Neural progenitor cell (in vitro differentiated cells): ENCODE measurements around the gene ME1.

Experiments
- EZH2 ChIP-seq: fragments of 200-600 bp; sonication (generic); IDR thresholded peaks from 2 replicates; pipeline ENCODE4 v1.6.1; 2017; ENCODE audit warnings: antibody characterized with exemption, mild to moderate bottlenecking, moderate library complexity
- TF ChIP-seq, protein P1 (sequence below): fragments of 200-600 bp; sonication (generic); IDR thresholded peaks from 2 replicates; pipeline ENCODE4 v1.5.1; 2017; ENCODE audit warnings: antibody characterized with exemption, mild to moderate bottlenecking

DNA sequence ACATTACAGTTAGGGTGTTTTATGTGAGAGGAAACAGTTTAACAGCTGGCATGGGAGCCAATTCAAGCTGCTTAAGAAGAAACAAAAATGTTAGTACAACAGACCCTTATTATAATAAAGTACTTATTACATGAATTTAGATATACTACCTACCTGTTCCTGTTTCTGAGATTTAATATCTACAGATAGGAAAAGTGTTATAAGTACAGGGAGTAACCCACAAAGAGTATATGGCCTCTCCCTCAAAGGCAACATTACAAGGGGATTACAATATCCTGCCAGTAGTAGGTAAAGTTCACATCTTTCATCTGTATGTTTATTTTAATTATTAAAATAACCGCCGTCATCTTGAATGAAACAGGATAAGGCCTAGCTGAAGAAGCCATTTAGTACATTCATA is 1.8 kb upstream of the ME1 start:
- TF ChIP-seq EZH2 = no peak
- TF ChIP-seq, protein P1, sequence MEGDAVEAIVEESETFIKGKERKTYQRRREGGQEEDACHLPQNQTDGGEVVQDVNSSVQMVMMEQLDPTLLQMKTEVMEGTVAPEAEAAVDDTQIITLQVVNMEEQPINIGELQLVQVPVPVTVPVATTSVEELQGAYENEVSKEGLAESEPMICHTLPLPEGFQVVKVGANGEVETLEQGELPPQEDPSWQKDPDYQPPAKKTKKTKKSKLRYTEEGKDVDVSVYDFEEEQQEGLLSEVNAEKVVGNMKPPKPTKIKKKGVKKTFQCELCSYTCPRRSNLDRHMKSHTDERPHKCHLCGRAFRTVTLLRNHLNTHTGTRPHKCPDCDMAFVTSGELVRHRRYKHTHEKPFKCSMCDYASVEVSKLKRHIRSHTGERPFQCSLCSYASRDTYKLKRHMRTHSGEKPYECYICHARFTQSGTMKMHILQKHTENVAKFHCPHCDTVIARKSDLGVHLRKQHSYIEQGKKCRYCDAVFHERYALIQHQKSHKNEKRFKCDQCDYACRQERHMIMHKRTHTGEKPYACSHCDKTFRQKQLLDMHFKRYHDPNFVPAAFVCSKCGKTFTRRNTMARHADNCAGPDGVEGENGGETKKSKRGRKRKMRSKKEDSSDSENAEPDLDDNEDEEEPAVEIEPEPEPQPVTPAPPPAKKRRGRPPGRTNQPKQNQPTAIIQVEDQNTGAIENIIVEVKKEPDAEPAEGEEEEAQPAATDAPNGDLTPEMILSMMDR = no peak
